LNCaP clone FGC (cell line): ENCODE measurements around the gene EEPD1.

Source experiments
- DNase-seq: peaks from one replicate; pipeline ENCODE4 v3.0.0-alpha.2; 2011; ENCODE audit warnings: low read depth
- H3K4me3 ChIP-seq: 2 replicates; pipeline ENCODE4 v1.5.1; 2011; ENCODE audit warnings: mild to moderate bottlenecking, low read depth, low read length, control low read depth
- CTCF ChIP-seq: IDR thresholded peaks from 2 replicates; pipeline ENCODE4 v1.5.1; 2012; ENCODE audit warnings: mild to moderate bottlenecking; ENCODE audit not compliant: control insufficient read depth, insufficient read depth; ENCODE audit errors: extremely low read depth

EEPD1 gene

GRCh38 chr7:36131026-36131425, 22.0 kb upstream of the EEPD1 start:
- TF ChIP-seq CTCF, result no peak
- no peak for DNase-seq
- H3K4me3 ChIP-seq, result no peak overlapping the region

- TF ChIP-seq CTCF, result no peak
- H3K4me3 ChIP-seq, result no peak overlapping the region
- DNase-seq, result no peak
Observed at GRCh38 chr7:36131499-36131898, 21.6 kb upstream of the EEPD1 start.

- no peak for TF ChIP-seq CTCF
- no peak overlapping the region for H3K4me3 ChIP-seq
- DNase-seq, result no peak
Observed at GRCh38 chr7:36132012-36132411, 21.0 kb upstream of the EEPD1 start.

- no peak for DNase-seq
- no peak for TF ChIP-seq CTCF
- H3K4me3 ChIP-seq, result no peak overlapping the region
Observed at GRCh38 chr7:36135700-36136099, 17.4 kb upstream of the EEPD1 start.

- no peak for TF ChIP-seq CTCF
- no peak overlapping the region for H3K4me3 ChIP-seq
- DNase-seq, result no peak
Observed at GRCh38 chr7:36137258-36137657, 15.8 kb upstream of the EEPD1 start.

GRCh38 chr7:36137754-36138153, 15.3 kb upstream of the EEPD1 start:
- no peak for TF ChIP-seq CTCF
- no peak for DNase-seq

GRCh38 chr7:36138209-36138608, 14.8 kb upstream of the EEPD1 start:
- no peak overlapping the region for H3K4me3 ChIP-seq
- no peak for DNase-seq
- TF ChIP-seq CTCF, result no peak

More at GRCh38 chr7:36137754-36138153, 15.3 kb upstream of the EEPD1 start:
- no peak overlapping the region for H3K4me3 ChIP-seq
